ENCODE measurements around the gene SLC9A8. TPM values are rescaled to one million over a fixed set of nuclear protein-coding genes. Genes with fewer than 3 reads are reported as not detected.

SLC9A8 gene
- polyA plus RNA-seq, 2 of the 4 experiments (the other 2 are of a cell fraction), result 5.0 to 7.9 TPM

- DNase-seq (ENCODE audit: low read depth in 1 of 2, low spot score in 1 of 2) (no peak), ATAC-seq (peak in 1 of 2 experiments; percentile 30; a peak in 4 of 6 replicates), FAIRE-seq (no peak)
- 24% methylated on average over 4 of the region's 4 CpGs for WGBS (ENCODE audit: missing lambda C conversion rate)
- Histone ChIP-seq H3K27ac (peak overlapping the region in 1 of 2 experiments; percentile 61; a peak in 3 of 6 replicates), H3K4me3 (no peak overlapping the region), H3K4me1 (peaks cover 4% of the 10 kb centered on the region; the same call in 2 of the 3 replicates), H3K4me2 (peak overlapping the region; percentile 30; the same call in 2 of the 3 replicates), H3K9me3 (0 out of 3 replicates have a peak, but pooled peaks cover 4% of the 10 kb centered on the region)
- ChIA-PET CTCF (interaction anchor here (0.8 to 2.1 kb wide), 8 partner anchors 10 to 318 kb away, joined by 3 to 7 read pairs (median 4); no protein-coding TSS in a partner anchor), POLR2A (no interaction called here)
- TF ChIP-seq HEYL (CRISPR knock-in tag; IDR thresholded peaks at IDR 0.05) (no peak), PBX3 (IDR thresholded peaks at IDR 0.05) (no peak), MAFK (IDR thresholded peaks at IDR 0.05; ENCODE audit: partially characterized antibody) (no peak), GATA3 (IDR thresholded peaks at IDR 0.05; ENCODE audit: borderline replicate concordance) (no peak), ZC3H11A (IDR thresholded peaks at IDR 0.05) (no peak), RAD21 (conservative IDR thresholded peaks at IDR 0.05 in 1 of 2, IDR thresholded peaks at IDR 0.05 in 1 of 2) (no peak), SREBF2 (IDR thresholded peaks at IDR 0.05) (no peak), PHF8 (IDR thresholded peaks at IDR 0.05; ENCODE audit: borderline replicate concordance, low read depth) (no peak), TP53 (CRISPR knock-in tag; IDR thresholded peaks at IDR 0.05) (no peak), POLR2A (IDR thresholded peaks at IDR 0.05; ENCODE audit: low read length) (no peak), BCL3 (IDR thresholded peaks at IDR 0.05) (no peak), NPAS2 (CRISPR knock-in tag; IDR thresholded peaks at IDR 0.05; ENCODE audit: borderline replicate concordance) (no peak), CTCF (IDR thresholded peaks at IDR 0.05) (no peak)
- TF ChIP-seq, protein P1, sequence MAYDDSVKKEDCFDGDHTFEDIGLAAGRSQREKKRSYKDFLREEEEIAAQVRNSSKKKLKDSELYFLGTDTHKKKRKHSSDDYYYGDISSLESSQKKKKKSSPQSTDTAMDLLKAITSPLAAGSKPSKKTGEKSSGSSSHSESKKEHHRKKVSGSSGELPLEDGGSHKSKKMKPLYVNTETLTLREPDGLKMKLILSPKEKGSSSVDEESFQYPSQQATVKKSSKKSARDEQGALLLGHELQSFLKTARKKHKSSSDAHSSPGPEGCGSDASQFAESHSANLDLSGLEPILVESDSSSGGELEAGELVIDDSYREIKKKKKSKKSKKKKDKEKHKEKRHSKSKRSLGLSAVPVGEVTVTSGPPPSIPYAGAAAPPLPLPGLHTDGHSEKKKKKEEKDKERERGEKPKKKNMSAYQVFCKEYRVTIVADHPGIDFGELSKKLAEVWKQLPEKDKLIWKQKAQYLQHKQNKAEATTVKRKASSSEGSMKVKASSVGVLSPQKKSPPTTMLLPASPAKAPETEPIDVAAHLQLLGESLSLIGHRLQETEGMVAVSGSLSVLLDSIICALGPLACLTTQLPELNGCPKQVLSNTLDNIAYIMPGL (CRISPR knock-in tag; IDR thresholded peaks at IDR 0.05; ENCODE audit: borderline replicate concordance), result no peak
Observed at GRCh38 chr20:49929142-49929494, 116.5 kb downstream of the SLC9A8 start.

DNA sequence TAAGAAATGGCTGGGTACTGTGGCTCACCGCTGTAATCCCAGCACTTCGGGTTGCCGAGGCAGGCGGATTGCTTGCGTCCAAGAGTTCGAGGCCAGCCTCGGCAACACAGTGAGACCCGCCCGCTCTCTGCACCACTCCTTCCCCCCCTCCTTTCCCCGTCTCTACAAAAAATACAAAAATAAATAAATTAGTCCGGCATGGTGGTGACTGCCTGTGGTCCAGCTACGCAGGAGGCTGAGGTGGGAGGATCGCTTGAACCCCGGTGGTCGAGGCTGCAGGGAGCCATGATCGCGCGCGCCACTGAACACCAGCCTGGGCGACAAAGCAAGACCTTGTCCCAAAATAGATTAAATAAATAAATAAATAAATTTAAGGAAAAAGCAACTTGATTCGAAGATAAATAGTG, 123.1 kb downstream of the SLC9A8 start:
- ATAC-seq, result peak; percentile 12 to 17; a peak in 4 of 6 replicates
- Histone ChIP-seq H3K4me2 (peak overlapping the region; percentile 62), H3K9me3 (no peaks in the 10 kb centered on the region), H3K4me3 (peak overlapping the region; percentile 71), H3K27ac (peak overlapping the region; percentile 79 to 95), H3K4me1 (peaks cover 20% of the 10 kb centered on the region)
- WGBS (ENCODE audit: missing lambda C conversion rate), result 13% methylated on average over 21 of the region's 21 CpGs
- ChIA-PET POLR2A (interaction anchor here (1.2 to 2.0 kb wide), 4 partner anchors 10 to 35 kb away, joined by 3 to 11 read pairs (median 6); partner anchors contain the start of gene SPATA2), CTCF (interaction anchor here (0.6 to 1.8 kb wide), 8 partner anchors 29 to 583 kb away, joined by 3 to 7 read pairs (median 4); no protein-coding TSS in a partner anchor)
- FAIRE-seq, result no peak
- no peak for DNase-seq (ENCODE audit: low read depth in 1 of 2, low spot score in 1 of 2)
- TF ChIP-seq MAZ (IDR thresholded peaks at IDR 0.05; ENCODE audit: borderline replicate concordance, low read depth, low read length) (no peak), HDAC2 (IDR thresholded peaks at IDR 0.05) (peak; percentile 62; the same call in 1 of the 2 replicates)
